Measurements from ENCODE around the gene ATG16L1. TPM values are rescaled to one million over a fixed set of nuclear protein-coding genes. Genes with fewer than 3 reads are reported as not detected.

The ATG16L1 gene
- total and polyA plus RNA-seq, 2 donors (not counting 3 experiments of a cell fraction or from before 2014, with no cell fraction given), result 18.1 to 29.8 TPM

- H3K79me2 ChIP-seq (ENCODE audit: control insufficient read depth, insufficient read depth, low read length), result no peaks in the 10 kb centered on the region
- intact Hi-C loops (cut with micrococcal nuclease) (no loop called here), dilution Hi-C loops (cut with MboI; ENCODE audit: extremely low pct_ligation_motif_present, low sequenced_read_pairs) (no loop called here)
- no peak overlapping the region for H3K9ac ChIP-seq (replicated peaks; ENCODE audit: extremely low read depth, insufficient read depth, low read length)
- no peaks in the 10 kb centered on the region for H3K27me3 ChIP-seq (ENCODE audit: control insufficient read depth in 2 of 2, insufficient read depth in 2 of 2, low read length in 2 of 2)
- ChIA-PET POLR2A (no interaction called here), CTCF (interaction anchor here (0.9 to 1.2 kb wide), 2 partner anchors 34 to 205 kb away, joined by 3 read pairs; no protein-coding TSS in a partner anchor)
- H3K9me3 ChIP-seq (replicated peaks; ENCODE audit: control insufficient read depth, insufficient read depth, low read length), result no peaks in the 10 kb centered on the region
- no peak overlapping the region for H3K4me3 ChIP-seq (replicated peaks in 1 of 3; ENCODE audit: insufficient read depth in 1 of 3, low read depth in 1 of 3, low read length in 3 of 3)
- FAIRE-seq (no peak), DNase-seq (ENCODE audit: low read depth, low spot score) (no peak)
- no peak overlapping the region for H3K27ac ChIP-seq (ENCODE audit: insufficient read depth, low read depth, low read length)
- no peaks in the 10 kb centered on the region for H3K9me1 ChIP-seq (replicated peaks; ENCODE audit: control insufficient read depth, extremely low read depth, insufficient read depth, low read length)
- no peaks in the 10 kb centered on the region for H4K20me1 ChIP-seq (replicated peaks; ENCODE audit: control insufficient read depth, extremely low read depth, insufficient read depth, low read length)
- H3K36me3 ChIP-seq (ENCODE audit: control insufficient read depth in 2 of 2, extremely low read depth in 1 of 2, insufficient read depth in 2 of 2, low read length in 2 of 2), result no peaks in the 10 kb centered on the region
- TF ChIP-seq GATA2 (IDR thresholded peaks at IDR 0.05; ENCODE audit: insufficient read depth, insufficient read length, low read depth, low read length) (no peak), POLR2AphosphoS5 (IDR thresholded peaks at IDR 0.05; ENCODE audit: insufficient read depth, low read depth, low read length) (no peak), MAX (IDR thresholded peaks at IDR 0.05; ENCODE audit: insufficient read depth, insufficient read length) (no peak), FOS (IDR thresholded peaks at IDR 0.05; ENCODE audit: borderline replicate concordance, insufficient read depth, low read length) (no peak), MYC (IDR thresholded peaks at IDR 0.05; ENCODE audit: low read depth, low read length) (no peak), CTCF (IDR thresholded peaks at IDR 0.05; ENCODE audit: extremely low read depth in 1 of 2, insufficient read depth in 1 of 2, low read depth in 1 of 2, low read length in 2 of 2) (no peak), POLR2A (IDR thresholded peaks at IDR 0.05; ENCODE audit: low read depth, low read length) (no peak), EZH2 (IDR thresholded peaks at IDR 0.05; ENCODE audit: borderline replicate concordance, low read depth, low read length, severe bottlenecking) (no peak), JUN (IDR thresholded peaks at IDR 0.05; ENCODE audit: borderline replicate concordance, insufficient read depth, insufficient read length, low read depth) (no peak)
- no peak overlapping the region for H2AFZ ChIP-seq (ENCODE audit: low read depth, low read length)
- H3K4me1 ChIP-seq (ENCODE audit: control insufficient read depth, extremely low read depth, insufficient read depth, low read length), result no peaks in the 10 kb centered on the region
- BruUV-seq (replicated peaks), result no TSS peak
- H3K4me2 ChIP-seq (ENCODE audit: insufficient read depth, low read length), result no peak overlapping the region
Measured at GRCh38 chr2:233234264-233234663, 17.2 kb upstream of the ATG16L1 start.
